T-helper 2 cell treated with Interferon-gamma antibody and Interleukin-4, amounts not matched to agents 100 ng/mL and 5 ng/mL, for 36 hours (primary cell): ENCODE data around the gene MST1R. TPM values are rescaled to one million over a fixed set of nuclear protein-coding genes. Genes with fewer than 3 reads are reported as not detected.

Experiments used
- intact Hi-C: fragments of 100-400 bp; cut with micrococcal nuclease; formaldehyde crosslinking; loops from one replicate; pipeline ENCODE4 v1.15.1; 2023
- total RNA-seq: library from RNA; stranded (reverse); gene quantifications from 2 replicates; pipeline ENCODE4 v1.2.3, GENCODE V29; 2022

MST1R gene
- total RNA-seq, 1 donor from 2014 or later, result 3.2 TPM

DNA sequence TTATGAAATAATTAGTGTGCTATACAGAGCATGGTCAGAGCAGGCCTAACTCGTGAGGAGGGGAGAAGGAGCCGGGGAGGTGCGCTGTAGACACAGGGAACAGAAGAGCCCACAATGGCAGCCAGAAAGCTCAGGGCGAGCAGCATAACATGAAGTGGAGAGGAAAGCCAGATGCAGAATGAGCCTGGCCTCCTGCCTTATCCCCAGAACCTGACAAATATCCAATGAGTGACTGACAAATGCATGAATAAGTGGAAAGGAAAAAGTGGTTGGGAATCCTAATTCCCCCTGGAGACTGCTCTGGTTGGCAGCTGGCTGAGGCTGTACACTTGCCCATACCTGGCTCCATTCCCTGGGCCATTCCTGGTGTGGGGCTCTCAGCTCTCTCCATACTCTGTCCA, 9.2 kb upstream of the MST1R start:
- intact Hi-C loops, result no loop called here

DNA sequence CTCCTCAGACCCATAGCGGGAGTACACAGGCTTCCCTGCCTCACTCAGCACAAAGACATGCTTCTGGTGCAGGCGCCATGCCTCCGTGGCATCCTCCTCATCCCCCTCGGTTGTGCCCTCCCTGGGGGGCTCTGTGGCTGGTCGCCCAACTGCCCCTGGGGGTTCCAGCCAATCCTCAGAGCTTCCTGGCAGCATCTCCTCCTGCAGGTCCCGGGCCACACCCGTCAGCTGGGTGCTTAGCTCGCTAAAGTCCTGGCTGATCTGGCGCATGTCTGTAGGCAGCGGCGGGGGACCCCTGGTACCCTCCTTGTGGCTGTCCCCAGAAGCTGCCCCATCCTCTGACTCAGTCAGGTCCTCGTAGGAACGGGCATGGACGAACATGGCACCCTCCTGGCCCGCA, 7.9 kb upstream of the MST1R start:
- intact Hi-C loops, result no loop called here

DNA sequence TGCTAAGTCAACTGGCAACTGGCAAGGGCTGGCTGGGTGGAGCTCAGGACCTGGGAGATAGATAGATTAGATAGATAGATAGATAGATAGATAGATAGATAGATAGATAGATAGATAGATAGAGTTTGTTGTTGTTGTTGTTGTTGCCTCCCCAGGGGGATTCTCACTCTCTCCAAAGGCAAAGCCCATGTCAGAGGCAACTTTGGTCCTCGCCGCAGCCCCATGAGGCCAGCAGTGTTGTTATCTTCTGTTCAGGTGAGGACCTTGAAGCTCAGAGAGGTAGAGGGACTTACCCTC, 7.4 kb upstream of the MST1R start:
- intact Hi-C loops, result no loop called here

DNA sequence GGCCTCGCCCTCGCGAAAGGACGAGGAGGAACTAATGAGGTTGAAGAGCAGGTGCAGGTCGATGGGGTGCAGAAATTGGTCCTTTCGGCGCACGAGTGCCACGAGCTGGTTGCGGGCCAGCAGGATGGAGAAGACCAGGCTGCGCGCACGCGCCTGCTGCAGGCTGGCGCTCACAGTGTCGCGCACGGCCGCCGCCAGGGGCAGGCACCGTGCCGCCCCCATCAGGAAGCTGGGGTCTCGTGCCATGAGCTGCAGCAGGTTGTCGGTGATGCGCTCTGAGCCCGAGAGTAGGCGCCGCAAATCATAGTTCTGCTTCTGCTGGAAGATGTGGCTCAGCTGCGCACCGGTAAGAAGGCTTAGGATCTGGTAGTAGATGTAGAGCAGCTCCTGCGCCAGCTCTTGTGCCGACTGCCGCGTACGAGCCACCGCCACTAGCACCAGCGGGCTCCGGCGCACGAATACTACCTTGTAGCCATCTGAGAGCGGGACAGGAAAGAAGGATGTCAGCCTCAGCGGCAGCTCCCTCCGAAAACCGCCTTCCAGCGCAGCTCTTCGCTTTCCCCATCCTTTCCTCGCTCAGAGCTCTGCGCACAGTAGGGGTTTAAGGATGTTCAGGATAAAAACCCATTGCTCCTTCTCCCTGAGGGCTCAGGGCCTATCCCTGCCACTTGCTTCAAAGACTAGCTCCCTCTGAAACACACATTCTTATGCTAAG, 6.9 kb upstream of the MST1R start:
- intact Hi-C loops, result no loop called here

DNA sequence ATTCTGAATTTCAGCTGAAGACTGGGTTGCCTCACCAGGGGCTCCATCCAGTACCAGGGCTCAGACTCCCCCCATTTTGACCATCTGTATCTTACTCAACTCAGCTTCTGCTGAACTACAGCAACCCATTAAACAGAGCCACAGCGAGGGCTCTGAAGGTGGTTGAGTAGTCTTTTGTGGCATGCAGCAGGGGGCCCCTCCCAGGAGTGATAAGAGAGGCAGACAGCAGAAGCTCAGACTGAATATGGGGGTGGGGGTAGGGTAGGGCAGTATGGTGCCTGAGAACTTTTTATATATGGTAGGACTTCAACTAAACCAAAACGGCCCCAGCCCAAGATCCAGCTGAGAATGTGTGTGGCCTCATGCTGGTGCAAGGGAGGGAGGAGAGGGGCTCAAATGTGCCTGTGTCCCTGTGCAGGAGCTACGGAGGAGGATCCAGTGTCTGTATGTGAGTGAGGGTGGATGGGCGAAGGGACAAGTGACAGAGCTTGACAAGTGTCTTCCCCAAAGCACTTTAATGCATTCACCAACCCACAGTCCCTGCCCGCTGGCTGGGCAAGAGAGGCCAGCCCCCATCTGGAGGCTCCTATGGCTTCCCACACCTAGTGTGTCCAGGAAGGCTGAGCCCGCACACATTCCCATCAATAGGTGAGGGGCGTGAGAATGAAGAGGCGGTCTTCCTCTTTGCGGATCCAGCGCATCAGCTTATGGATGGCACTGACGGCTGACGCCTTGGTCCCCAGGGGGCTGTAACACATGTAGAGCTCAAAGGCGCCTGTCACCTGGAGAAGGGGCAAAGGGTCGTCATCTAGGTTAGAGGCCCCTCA, 4.9 kb upstream of the MST1R start:
- intact Hi-C loops, result no loop called here

DNA sequence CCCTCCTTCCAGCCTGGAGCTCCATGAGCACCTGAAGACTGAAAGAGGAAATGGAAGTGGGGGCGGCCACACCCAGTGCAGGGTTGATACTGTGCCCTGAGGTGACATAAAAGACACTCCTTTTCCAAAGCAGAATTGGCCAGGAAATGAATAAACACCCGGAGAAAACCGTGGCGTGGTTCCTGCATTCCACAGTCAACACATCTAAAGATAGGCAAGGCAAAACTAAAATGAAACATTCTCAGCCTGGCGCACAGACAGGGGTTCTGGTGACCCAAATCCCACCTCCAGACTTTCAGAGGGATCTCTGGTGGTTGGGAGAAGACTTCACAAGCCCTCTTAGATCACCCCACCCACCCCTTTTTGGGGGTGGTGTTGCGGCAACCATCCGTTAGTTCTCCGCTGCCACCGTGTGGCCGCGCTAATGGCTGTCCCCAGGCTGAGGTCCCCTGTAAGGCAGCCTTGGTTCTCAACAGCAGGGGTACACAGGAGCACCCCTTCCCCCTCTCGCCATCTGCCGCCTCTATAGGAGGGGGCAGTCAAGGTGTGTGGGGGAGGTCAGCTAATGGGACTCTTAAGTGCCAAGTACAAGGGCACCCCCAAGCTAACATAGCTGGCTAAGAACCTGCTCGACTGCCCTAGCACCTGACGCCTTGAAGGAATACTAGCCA, 2.5 kb upstream of the MST1R start:
- intact Hi-C loops, result loop anchor here (1.0 kb wide), 1 partner anchor 104 kb away; no protein-coding TSS in a partner anchor

DNA sequence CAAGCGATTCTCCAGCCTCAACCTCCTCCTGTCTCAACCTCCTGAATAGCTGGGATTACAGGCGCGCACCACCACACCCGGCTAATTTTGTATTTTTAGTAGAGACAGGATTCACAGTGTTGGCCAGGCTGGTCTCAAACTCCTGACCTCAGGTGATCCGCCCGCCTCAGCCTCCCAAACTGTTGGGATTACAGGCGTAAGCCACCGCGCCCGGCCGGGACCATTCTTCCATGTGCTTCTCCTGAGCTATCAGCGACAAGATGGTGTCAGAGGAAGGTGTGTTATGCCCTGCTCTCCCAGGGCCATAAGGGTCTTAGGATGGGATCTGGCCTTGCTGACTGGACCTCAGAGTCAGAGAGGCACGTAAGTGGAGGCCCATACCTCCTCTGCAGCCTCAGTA, 775 bp upstream of the MST1R start:
- intact Hi-C loops, result loop anchor here (1.0 kb wide), 1 partner anchor 48 kb away; the partner anchor contains the start of gene TRAIP

DNA sequence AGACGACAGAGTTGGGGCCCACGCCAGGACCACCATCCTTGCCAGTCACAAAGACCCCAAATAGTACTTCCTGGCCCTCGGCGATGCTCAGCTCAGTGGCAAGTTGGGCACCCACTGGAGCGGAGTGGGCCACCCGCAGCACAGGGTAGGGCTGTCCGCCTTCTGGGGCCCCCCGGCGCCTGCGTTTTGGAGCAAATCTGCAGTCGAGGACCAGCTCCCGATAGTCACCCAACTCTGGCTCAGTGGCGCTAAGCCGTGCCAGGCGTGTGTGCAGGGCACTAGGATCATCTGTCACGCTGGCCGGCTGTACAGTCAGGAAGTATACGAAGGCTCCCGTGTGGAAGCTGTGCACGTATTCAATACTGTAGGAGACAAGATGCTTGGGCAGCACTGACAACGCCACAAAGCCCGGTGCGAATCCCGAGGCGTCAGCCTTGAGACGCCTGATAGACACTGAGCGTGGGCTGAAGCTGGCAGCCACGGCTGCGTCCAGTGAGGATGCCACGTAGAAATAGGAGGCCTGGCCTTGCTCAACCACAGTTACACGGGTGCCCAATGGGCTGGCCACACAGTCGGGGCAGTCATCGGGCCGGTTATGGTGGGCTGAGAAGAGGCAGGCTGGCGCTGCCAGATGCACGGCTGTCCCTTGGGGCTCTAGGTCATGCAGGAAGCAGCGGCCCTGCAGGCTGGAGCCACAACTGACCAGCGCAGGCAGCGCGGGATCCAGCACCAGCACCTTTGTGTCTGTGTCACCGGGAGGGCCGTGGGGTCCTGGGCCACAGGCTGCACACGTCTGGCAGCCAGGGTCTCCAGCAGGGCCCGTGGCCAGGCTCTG, 945 bp downstream of the MST1R start:
- intact Hi-C loops, result loop anchor here (2.0 kb wide), 1 partner anchor 38 kb away; the partner anchor contains the start of gene RBM6

DNA sequence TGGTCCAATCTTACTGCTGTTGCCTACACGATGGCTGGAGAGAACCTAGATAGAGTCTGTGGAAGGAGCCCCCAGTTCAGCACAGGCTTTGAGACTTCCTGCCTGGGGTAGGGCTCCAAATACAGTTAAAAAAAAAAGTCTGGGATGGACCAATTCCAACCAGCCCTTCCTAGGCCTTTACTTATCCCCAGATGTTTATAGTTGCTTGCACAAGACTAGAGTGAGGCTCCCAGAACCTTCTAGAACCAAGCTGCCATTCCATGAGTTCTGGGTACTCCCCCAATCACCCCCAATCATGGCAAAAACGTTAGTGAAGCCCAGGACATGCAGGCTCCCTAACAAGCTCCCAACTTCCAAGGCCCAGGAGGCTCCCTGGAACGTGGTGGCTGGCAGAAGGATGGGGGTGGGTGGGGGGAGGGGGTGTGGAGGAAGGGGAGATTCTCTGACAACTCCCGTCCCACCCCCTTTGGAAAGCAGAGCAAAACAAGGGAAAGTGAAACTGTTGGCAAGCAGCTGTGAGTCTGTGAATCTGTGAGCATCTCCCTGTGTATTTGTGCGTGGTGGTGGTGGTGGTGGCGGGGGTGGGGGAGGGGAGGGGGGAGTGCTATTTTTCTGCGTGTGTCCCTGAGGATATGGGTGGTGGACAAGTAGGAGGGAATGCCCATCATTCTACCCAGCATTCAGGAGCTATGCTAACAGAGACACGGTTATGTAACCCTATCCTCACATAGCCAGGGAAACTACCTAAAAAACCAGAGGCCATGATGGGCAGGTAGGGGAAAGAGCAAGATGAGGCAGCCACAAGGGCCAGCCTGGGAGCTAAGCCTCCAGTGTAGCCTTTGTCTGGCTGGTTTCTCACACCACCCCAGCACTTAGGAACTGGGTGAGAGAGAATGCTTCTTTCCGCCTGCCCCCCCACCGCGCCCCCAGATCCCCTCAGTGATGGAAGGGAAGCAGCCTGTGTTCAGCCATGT, 2.0 kb downstream of the MST1R start:
- intact Hi-C loops, result loop anchor here (2.0 kb wide), 1 partner anchor 39 kb away; the partner anchor contains the start of gene RBM6

DNA sequence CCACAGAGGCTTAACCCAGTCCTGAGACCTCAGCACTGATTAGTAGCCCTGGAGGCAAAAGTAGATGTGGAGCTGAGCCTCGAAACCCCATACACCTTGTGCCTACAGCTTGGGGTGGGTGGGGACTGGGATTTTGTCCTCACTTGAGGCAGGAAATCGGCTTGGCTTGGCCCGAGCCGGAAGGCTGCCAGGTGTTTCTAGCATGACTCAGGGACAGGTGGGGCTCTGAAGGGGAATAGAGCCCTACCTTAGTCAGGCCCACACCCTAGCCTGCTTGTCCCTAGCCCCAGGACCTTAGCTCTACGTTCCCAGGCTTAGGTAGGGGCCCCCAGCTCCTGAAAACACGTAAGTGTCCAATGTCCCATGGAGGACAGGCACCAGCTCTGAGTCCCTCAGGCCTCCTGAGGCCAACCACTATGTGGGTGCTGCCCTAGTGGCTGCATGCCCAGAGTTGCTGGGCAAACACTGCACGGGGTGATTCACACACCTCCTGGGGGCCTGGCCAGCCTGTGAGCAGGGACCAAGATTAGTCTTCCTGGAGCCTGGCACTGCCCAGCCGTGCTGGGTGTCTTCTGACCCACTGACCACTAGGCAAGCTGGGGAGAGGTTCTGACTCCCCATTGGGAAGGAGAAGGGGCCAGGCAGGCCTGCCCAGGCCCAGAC, 3.1 kb downstream of the MST1R start:
- intact Hi-C loops, result no loop called here

DNA sequence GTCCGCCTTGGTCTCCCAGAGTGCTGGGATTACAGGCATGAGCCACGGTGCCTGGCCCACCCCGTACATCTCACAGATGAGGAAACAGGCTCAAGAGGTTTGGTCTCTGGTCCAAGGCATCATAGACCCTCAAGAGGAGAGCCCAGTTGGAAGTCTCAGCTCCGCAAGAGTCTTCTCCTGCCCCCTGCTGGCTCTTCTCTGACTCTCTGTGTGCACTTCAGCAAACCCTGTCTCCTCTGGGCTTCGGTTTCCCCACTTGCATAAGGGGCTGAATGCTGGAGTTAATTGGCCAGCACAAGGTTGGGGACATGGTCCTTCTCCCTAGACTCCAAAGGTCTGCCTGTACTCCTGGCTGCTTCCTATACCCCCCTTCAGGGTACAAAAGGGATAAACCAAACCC, 3.9 kb downstream of the MST1R start:
- intact Hi-C loops, result no loop called here

DNA sequence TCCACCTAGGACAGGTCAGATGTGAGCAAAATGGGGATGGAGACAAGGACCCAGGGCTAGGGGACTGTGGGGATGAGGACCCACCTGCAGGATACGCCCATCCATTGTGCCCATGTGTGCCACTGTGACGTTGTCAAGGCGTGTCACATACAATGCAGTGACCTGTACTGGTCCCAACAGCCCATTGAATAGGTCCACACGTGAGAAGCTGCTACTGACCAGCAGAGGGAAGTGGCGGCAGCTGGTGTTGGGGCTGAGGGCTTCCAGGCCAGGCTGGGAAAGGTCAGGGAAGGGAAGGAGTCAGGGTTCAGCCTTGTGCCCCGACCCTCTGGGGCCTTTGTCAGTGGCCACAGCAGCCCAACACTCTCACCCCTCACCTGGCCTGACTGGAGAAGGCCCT, 4.7 kb downstream of the MST1R start:
- intact Hi-C loops, result no loop called here

DNA sequence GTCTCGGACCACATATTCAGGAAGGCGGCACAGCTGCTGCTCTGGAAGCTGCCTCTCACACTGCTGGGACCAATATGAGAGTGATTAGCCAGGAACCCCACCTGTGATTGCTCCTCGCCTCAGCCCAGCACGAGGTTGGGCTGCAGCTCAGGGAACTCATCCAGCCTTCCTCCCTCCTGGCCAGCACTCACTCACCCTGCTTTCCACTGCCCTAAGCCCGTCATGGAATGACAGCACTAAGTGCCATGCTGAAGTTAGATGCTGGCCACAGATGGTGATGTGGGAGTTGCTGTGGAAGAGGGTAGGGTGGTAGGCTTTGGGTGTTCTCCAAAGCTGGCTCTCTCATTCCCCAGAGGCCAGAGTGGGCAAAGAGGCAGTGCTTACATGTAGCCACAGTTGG, 7.3 kb downstream of the MST1R start:
- intact Hi-C loops, result no loop called here

DNA sequence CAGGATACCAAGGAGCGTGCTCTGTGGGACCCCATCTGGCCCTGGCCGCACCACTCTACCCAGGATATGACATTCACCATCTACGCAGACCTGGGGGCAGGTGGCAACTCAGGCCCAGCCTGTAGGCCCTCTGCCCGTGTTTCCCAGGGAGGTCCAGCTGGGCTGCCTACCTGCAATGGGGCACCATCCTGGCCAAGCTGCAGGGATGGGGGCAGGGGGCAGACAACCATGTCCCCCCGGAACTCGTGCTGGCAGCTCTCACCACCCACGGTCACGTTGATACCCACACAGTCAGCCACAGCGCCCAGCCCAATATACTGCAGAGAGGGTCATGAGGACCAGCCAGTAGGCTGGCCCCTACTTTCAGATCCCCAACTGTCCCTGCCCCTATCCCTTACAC, 7.9 kb downstream of the MST1R start:
- intact Hi-C loops, result no loop called here

DNA sequence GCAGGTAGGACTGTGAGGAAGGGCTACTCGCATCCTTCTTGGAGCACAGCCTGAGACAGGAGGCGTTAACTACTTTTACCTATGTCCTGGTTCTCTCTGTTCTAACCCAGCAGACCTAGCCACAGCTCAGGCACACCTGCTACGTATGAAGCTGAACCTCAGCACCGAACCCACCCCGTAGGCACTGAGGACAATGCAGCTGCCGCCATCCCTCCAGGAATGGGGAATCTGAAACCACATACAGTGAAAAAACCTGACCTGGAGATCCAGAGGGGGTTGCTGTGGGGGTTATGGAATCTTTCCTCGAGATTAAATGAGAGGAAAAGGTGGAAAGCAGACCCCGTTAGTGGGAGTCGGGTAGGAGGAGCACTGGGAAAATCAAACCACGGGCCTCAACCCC, 14.4 kb downstream of the MST1R start:
- intact Hi-C loops, result no loop called here

DNA sequence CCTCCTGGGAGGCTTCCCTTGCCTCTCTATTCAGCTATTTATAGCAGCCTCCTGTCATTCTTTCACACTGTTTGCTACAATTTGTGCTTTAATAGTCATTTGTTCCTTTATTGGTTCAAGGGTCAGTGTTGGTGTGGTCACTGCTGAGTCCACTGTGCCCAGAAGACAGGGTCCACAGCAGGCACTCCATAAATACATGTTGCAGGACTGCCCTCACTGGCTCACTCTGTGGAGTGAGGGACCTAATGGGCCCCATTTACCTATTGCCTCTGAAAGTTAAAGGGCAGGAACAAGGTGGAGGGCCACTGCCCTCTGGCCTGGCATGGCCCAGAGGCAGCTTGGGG, 16.8 kb downstream of the MST1R start:
- intact Hi-C loops, result no loop called here

DNA sequence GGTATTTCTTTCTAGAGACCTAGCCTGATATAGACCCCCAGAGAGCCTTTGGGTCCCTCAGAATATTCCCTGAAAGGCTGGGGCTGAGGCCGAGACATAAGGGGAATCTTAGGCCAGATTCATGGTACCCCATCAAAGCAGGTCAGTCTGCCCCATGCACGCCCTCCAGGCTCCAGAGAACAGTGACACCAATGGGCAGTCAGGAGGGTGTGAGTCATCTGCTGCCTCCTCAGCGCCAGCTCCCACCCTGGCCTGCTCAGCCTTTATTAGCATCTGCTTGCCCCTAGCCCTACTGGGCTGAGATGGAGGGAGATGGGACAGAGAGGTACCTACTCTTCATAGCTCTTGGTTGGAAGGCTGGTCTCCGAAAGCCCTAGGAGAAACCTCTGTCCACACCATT, 19.7 kb downstream of the MST1R start:
- intact Hi-C loops, result no loop called here

DNA sequence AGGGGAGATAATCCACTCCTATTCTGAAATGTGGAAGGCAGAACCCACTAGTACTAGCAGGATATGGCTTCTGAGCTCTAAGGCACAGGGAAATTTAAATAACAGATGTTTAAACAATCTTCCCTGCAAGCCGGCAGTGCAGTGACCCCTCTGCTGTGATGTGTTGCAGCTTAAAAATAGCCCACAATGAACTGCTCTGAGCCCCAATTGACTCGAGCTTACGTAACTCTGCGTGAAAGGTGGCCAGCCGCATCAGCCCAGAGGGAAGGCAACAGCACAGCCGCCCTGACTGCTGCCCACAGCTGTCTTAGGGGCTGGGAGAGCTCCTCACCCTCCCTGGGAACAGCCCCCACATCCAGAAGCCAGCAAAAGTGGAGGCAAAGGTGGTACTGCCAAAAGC, 21.5 kb downstream of the MST1R start:
- intact Hi-C loops, result no loop called here

DNA sequence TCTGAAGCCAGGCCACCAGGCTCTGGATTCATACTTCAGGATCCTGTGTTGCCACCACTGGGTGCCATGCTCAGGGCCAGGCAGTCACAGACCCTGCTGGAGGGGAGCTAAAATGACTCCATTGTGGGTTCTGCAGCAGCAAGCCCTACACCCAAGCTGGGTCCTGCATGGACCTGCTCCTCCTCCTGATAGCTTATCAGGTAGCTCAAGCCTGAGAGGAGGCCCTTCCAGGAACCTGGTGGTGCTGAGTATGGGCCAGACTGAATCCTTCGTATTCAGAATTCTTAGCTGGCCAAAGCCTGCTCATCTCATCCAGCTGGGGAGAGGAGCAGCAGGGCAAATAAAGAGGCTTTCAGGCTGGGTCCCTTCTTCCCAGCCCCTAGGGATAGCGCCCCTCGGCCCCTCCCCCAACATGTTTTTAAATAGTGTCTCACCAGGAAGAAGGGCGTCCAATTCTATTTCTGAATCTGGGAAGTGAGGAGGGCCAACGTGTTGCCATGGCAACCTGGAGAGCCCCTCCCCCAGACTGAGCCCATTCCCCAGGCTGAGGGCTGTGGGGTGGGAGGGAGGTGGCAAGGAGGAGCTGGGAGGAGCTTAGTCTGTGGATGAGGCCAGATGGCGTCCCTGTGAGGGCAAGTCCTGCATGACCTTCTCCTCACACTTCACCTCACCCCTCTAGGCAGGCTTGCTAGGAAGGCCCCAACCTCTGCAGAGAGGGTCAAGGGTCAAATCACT, 22.9 kb downstream of the MST1R start:
- intact Hi-C loops, result no loop called here
